Prostate gland (tissue), 2 donors: ENCODE results near the gene FAF2.

ENCODE experiments used
- CTCF ChIP-seq, 4 experiments: fragments of 200-600 bp in 2 of 4; fragments of 450-650 bp in 2 of 4; sonication (generic) in 2 of 4; IDR thresholded peaks; 1 replicate in 3 of 4; 2 replicates in 1 of 4; pipeline ENCODE4 v1.5.1; 2016 to 2019; ENCODE audit warnings: antibody characterized with exemption in 4 of 4, mild to moderate bottlenecking in 2 of 4, moderate library complexity in 2 of 4
- POLR2A ChIP-seq: fragments of 450-650 bp; IDR thresholded peaks from one replicate; pipeline ENCODE4 v1.6.1; 2016; ENCODE audit warnings: antibody characterized with exemption, mild to moderate bottlenecking
- POLR2AphosphoS5 ChIP-seq: sonication (generic); formaldehyde crosslinking; IDR thresholded peaks from one replicate; pipeline ENCODE4 v1.6.1; 2017; ENCODE audit warnings: antibody characterized with exemption

DNA sequence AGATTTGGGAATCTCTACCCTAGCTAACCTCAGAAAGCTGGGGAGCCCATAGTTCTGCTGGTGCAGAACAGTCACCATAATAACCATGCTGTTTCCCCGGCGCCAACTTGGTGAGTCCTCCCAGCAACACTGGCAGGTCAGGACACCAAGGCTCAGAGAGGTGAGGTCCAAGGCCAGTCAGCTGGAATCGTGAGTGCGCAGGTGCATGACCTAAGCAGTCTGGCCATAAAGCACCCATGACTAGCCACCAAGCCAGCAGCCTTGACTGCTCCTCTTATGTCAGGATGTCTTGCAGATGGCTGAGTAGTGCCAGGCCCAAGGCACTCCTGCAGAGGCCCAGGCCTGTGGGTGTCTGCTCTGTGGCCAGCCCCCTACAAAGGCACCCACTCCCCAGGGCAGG is 86.5 kb downstream of the FAF2 start:
- TF ChIP-seq POLR2AphosphoS5 = no peak
- TF ChIP-seq CTCF (IDR thresholded peaks at IDR 0.05) = no peak
- TF ChIP-seq POLR2A = no peak
